GM18861 (cell line): ENCODE data around the gene EPM2A.

Experiments used
- ATAC-seq: cut with Tn5 transposase; IDR thresholded peaks from one replicate; pipeline ENCODE4 v1.9.1; 2021; ENCODE audit not compliant: unreplicated experiment

The EPM2A gene

DNA sequence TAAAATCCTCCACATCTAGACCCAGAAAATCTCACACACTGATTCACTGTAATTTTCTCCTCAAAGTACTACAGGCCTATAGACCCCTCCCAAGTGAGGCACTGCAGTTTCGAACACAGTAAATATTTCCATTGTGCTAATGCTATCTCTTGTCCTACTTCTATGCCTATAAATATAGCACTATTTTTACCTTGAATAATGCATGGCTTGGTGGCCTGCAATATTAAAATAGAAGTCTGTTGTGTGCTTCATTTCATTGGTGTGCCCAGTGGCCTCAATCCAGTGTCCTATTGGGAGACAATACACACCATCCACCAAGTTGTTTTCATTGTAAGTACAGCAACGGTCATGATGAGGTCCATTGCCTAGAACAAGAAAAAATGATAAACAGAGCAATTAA lies 49.4 kb downstream of the EPM2A start:
- no peak for ATAC-seq

- ATAC-seq: no peak
Measured at GRCh38 chr6:145681965-145682364, 53.4 kb downstream of the EPM2A start.

DNA sequence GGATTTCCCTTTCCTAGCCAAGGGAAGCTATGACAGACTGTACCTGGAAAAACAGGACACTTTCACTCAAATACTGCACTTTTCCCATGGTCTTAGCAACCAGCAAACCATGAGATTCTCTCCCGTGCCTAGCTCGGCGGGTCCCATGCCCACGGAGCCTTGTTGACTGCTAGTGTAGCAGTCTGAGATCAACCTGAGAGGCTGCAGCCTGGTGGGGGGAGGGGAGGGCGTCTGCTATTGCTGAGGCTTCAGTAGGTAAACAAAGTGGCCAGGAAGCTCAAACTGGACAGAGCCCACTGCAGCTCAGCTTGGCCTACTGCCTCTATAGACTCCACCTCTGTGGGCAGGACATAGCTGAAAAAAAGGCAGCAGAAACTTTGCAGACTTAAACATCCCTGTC lies 61.8 kb downstream of the EPM2A start:
- ATAC-seq: no peak

DNA sequence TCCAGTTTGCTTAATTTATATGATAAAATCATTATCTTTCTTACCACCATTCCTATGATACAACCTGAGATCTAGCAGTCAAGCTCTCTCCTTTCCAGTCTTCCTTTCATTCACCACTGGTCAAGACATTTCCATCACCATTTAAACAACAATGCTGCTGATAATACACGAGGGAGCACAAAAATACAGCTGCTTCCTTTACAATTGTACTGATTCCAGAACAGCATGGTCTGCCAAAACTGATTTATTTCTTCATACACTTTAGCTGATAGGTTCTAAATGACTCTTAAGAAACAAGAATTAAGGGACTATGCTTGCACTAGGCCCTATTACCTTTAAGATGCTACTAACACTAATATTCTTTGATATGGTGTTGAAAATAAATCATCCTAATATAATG lies 65.0 kb downstream of the EPM2A start:
- ATAC-seq: no peak

GRCh38 chr6:145669627-145670034 lies 65.7 kb downstream of the EPM2A start:
- ATAC-seq: no peak

GRCh38 chr6:145668844-145669243 lies 66.5 kb downstream of the EPM2A start:
- ATAC-seq: no peak

GRCh38 chr6:145660676-145661075 lies 74.6 kb downstream of the EPM2A start:
- ATAC-seq: no peak

DNA sequence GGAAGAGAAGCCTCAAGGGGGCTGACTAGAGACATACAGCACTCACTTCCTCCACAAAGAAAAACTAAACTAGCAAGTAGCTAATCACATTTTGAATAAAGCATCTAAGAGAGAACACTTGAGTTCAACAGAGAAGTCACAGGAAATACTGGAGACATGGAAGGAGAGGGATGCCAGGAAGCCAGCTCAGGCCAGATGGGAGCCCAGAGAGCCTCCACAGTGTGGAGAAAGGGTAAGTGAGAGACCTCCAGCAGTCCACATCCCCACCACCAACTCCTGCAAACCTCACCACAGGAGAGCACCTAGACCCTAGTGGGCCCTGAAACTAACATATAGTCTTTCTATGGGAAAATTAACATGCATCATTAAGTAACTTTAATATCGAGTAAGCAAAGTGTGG lies 79.2 kb downstream of the EPM2A start:
- ATAC-seq: no peak

GRCh38 chr6:145652572-145652971 lies 82.7 kb downstream of the EPM2A start:
- ATAC-seq: no peak

DNA sequence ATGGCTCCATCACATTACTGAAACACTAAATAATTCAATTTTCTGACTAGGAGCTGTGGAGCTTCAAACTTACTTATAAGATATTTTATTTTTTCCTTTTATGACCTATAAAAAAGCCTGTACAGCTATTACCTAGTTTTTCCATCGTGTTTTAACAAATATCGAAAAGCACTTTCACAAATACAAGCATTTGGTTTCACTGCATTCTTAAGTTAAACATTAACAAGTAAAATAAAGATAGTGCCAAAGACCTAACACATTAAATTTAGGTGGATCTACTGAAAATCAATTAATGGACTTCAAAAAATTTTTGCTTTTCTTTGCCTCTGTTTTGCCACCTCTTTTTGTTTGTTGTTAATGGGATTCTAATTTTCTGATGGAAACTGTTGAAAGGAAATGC lies 83.3 kb downstream of the EPM2A start:
- ATAC-seq: no peak

GRCh38 chr6:145648149-145648548 lies 87.2 kb downstream of the EPM2A start:
- ATAC-seq: no peak

DNA sequence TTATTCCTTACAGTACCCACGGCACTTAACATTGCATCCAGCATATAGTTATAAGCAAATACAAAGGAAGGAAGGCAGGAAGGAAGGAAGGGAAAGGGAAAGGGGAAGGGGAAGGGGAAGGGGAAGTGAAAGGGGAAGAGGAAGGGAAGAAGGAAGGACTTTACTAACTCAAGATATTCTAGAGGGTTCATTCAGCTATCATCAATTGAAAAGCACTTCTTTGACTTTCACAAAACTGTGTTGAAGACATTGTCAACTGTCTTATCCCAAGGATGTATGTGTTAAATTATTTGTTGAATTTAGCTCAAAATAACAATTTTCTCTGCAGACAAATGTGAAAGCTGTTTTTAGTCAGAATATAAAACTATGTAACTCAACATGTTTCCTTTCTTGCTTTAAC lies 87.7 kb downstream of the EPM2A start:
- no peak for ATAC-seq

- ATAC-seq: no peak
Measured at GRCh38 chr6:145643760-145644159, 91.6 kb downstream of the EPM2A start.

GRCh38 chr6:145633981-145634627 lies 101.2 kb downstream of the EPM2A start:
- ATAC-seq: peak; percentile 92

DNA sequence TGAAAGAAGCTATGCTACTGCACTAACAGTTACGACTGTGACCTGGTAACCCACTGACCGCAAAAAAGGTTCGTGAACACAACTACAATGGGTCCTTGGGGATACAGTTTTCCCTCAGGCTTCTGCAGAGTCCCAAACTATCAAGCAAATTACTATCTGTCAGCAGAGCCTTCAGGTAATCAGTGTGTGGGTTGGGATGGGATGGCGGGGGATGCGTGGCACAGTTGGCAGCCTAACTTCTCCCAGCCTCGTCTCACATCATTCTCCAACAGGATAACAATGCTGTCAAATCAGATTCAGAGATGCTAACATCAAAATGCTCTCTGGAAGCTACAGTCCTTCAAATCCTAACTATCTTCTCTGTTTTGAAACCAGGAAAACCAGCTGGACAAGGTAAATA lies 102.3 kb downstream of the EPM2A start:
- no peak for ATAC-seq

GRCh38 chr6:145631374-145631773 lies 103.9 kb downstream of the EPM2A start:
- no peak for ATAC-seq

DNA sequence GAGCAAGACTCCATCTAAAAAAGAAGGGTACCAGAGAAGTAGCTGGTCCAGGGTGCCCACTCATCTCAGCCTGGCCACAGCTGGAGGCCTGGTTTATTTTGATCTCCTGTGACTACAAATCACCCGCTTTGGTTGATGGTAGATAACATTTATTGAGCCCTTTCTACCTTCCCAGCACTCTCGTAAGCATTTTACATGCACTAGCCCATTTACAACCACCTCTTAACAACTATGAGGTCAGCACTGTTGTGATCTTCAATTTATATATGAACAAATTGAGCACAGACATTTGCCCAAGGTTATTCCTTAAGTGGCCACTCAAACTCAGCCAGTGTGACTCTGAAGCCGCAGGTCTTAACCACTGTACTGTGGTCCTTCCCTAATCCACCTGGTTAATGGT lies 104.7 kb downstream of the EPM2A start:
- ATAC-seq: no peak

DNA sequence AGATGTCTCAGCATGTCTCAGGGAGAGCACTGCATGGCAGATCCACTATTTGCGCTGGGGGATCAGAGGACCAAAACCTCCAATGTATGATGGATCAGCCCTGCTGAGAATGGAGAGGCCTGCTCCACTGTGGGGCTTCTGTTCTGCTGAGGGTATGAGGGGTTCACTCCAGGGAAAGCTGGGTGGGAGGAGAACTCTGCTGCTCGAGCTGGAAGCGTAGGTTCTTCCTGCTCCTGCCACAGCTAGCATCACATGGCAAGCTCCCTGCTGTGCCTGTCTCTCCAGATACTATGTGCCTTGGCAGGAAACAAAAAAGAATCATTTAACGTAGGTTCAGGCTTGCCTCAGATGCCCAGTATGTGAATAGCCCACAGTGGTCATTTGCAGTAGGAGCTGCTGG lies 105.8 kb downstream of the EPM2A start:
- no peak for ATAC-seq

GRCh38 chr6:145627451-145627850 lies 107.9 kb downstream of the EPM2A start:
- ATAC-seq: no peak

DNA sequence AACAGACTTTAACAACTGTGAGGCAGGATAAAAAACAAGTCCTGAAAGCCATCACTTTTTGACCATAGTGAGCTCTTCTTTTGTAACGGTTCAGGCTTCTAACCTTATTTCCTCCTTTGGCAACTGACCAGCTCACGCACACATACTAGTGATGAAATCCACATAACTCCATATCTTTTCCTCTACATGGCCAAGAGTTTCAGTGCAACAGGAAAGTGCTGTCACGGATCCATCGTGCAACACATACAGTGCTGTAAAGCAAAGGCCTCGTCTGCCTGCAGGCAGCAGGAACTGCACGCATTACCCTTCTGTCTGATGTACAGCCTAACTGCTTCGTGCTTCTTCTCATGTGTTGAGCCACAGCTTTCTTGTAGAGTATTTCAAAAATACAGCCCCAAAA lies 108.5 kb downstream of the EPM2A start:
- no peak for ATAC-seq

DNA sequence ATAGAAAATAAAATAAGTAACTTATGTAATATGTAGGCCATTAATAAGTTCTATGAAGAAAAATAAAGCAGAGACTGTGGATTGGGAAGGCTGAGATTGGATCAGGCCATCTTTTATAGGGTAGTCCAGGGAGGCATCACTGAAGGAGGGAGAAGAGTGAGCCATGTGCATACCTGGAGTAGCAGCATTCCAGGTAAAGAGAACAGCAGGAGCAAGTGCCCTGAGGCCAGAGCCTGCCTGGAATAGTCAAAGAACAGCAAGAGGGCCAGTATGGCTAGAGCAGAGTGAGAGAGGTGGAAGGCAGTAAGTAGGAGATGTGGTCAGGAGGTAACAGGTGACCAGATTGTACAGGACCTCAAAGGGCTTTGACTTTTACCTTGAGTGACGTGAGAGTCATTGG lies 112.1 kb downstream of the EPM2A start:
- no peak for ATAC-seq

DNA sequence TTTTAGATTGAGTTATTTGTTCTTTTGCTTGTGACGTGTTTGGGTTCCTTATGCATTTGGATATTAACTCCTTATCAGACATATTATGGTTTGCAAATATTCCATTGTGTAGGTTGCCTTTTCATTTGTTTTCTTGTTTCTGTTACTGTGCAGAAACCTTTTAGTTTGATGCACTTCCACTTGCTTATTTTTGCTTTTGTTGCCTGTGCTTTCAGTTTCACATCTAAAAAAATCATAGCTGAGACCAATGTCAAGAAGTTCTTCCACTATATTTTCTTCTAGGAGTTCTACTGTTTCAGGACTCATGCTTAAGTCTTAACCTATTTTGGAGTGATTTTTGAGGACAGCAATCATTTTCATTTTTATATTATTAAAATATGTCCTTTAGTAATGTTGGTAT lies 113.5 kb downstream of the EPM2A start:
- ATAC-seq: peak; percentile 66

GRCh38 chr6:145620088-145620487 lies 115.2 kb downstream of the EPM2A start:
- ATAC-seq: no peak

DNA sequence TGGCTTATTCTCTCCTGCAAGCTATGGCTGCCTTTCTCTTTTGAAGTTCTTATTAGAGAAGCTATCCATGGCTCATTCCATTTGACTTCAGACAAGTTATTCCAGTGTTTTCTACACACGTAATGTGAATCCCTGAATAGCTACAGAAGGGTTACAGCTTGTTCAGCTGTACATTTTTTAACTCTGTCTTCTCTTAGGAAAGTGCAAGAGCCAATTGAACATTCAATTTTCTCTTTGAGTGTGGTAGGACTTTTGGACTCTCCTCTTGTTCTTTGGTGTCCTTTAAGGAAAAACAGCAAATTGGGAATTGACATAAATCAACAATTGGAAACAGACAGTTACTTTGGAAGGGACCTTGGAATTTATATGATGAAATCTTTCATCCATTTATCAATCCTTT lies 125.8 kb downstream of the EPM2A start:
- ATAC-seq: no peak
